Fibroblast of villous mesenchyme (primary cell): Measurements from ENCODE around the gene TBC1D23. TPM values are rescaled to one million over a fixed set of nuclear protein-coding genes. Genes with fewer than 3 reads are reported as not detected.

Experiments
- DNase-seq: peaks from one replicate; pipeline ENCODE4 v3.0.0-alpha.2; 2010; ENCODE audit warnings: low read depth
- H3K4me3 ChIP-seq: 2 replicates; pipeline ENCODE4 v1.5.1; 2011; ENCODE audit warnings: low read depth, mild to moderate bottlenecking, low read length
- CTCF ChIP-seq: IDR thresholded peaks from 2 replicates; pipeline ENCODE4 v1.5.1; 2012; ENCODE audit warnings: low read depth, mild to moderate bottlenecking, low read length; ENCODE audit not compliant: insufficient read depth
- total RNA-seq: library from RNA; depleted of rRNA; stranded (reverse); fragments of >200 nt; gene quantifications from 2 replicates; pipeline ENCODE4 v1.2.3, GENCODE V29; 2012

TBC1D23 gene
- total RNA-seq, 1 donor, result 90.2 TPM

DNA sequence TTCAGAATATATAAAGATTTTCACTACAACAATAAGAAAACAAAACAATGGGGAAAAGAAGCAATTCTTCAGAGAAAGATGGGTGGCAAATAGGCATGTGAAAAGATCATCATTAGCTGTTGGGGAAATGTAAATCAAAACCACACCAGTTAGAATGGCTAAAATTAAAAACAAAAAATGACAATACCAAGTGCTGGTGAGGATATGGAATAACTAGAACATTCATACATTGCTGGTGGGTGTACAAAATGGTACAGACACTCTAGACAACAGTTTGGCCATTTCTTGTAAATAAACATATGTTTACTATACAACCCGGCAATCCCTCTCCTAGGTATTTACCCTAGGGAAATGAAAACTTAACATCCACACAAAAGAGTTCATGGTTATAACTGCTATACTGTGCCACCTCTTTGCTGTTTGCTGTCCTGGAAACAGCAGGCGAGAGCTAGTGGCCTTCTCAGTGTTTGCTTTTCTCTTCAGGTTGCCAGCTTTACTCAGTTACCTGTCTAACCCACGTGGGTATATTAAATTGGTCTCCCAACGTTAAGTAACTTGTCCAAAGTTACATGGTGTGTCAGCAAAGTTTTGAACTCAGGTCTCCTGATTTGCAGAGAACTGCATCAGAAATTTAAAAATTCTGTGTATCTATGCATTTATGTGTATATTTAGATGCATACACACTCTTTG, 69.2 kb downstream of the TBC1D23 start:
- no peak overlapping the region for H3K4me3 ChIP-seq
- DNase-seq, result no peak
- TF ChIP-seq CTCF, result no peak

DNA sequence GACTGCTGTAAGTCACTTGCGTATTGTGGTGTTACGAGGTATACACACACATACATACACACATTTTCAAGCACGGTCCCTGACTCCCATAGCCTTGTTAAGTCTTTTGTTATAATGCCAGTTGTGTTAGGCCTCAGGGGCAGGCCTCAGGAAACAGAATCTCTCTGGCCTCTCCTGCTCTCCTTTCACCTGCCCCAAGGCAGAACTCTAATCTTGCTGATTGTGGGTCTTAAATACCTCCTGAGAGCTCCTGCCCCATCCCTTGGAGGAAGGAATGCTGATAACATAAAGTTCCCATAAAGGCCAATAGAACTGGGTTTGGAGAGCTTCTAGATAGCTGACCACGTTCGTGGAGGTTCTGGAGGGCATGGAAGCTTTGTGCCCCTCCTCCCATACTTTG, 69.9 kb downstream of the TBC1D23 start:
- TF ChIP-seq CTCF, result no peak

GRCh38 chr3:100331660-100332059, 70.9 kb downstream of the TBC1D23 start:
- no peak overlapping the region for H3K4me3 ChIP-seq
- no peak for DNase-seq
- TF ChIP-seq CTCF, result no peak

More for the DNA sequence above, 69.9 kb downstream of the TBC1D23 start:
- DNase-seq, result no peak
- H3K4me3 ChIP-seq, result no peak overlapping the region

GRCh38 chr3:100333051-100333450, 72.3 kb downstream of the TBC1D23 start:
- no peak overlapping the region for H3K4me3 ChIP-seq
- no peak for TF ChIP-seq CTCF
- no peak for DNase-seq

GRCh38 chr3:100333970-100334487, 73.2 kb downstream of the TBC1D23 start:
- TF ChIP-seq CTCF, result no peak
- peak overlapping the region; percentile 67 for H3K4me3 ChIP-seq
- no peak for DNase-seq

GRCh38 chr3:100334488-100335351, 73.9 kb downstream of the TBC1D23 start, which contains the start of gene NIT2:
Gene NIT2 (plus strand): TSS chr3:100334757. CDS start chr3:100334792, 35 bp downstream.
- DNase-seq, result peak; percentile 91
- peak within 1 kb of the TSS; percentile 67 for H3K4me3 ChIP-seq
- no peak for TF ChIP-seq CTCF
